ENCODE data around the gene HSPD1.

- no peak for TF ChIP-seq EP300 (IDR thresholded peaks at IDR 0.05)
- no peak for TF ChIP-seq CTCF (IDR thresholded peaks at IDR 0.05)
- no peak for TF ChIP-seq POLR2A (IDR thresholded peaks at IDR 0.05)
These were observed 977 bp upstream of the HSPD1 start for GRCh38 chr2:197500503-197501131.

All from ovary (tissue), 3 donors.